Measurements from ENCODE around the gene PNKD. TPM values are rescaled to one million over a fixed set of nuclear protein-coding genes. Genes with fewer than 3 reads are reported as not detected.
"Not testable (repeated sequence)": the region's sequence is repeated elsewhere in the genome, so short reads cannot be mapped to it uniquely, and the experiment has no call there.

PNKD gene
- total and polyA plus RNA-seq, 2 experiments from 2014 or later, result 48.7 to 145 TPM

- peaks cover 37% of the 10 kb centered on the region for H3K4me1 ChIP-seq (ENCODE audit: insufficient read depth)
- no peaks in the 10 kb centered on the region for H3K27me3 ChIP-seq
- no peaks in the 10 kb centered on the region for H4K20me1 ChIP-seq (ENCODE audit: insufficient read depth, poor library complexity, severe bottlenecking)
- TF ChIP-seq CTCF (IDR thresholded peaks at IDR 0.05; ENCODE audit: poor library complexity) (no peak), EZH2phosphoT487 (IDR thresholded peaks at IDR 0.05; ENCODE audit: low read depth, severe bottlenecking, unreplicated experiment) (no peak), EZH2 (IDR thresholded peaks at IDR 0.05; ENCODE audit: borderline replicate concordance) (no peak)
- H2AFZ ChIP-seq, result no peak overlapping the region
- no peaks in the 10 kb centered on the region for H3K79me2 ChIP-seq
- DNase-seq (ENCODE audit: low spot score), result no peak
- WGBS (ENCODE audit: low lambda C conversion rate, missing lambda C conversion rate), result 77% methylated on average over 1 of the region's 1 CpG
- H3K9me2 ChIP-seq (replicated peaks; ENCODE audit: insufficient read depth), result no peaks in the 10 kb centered on the region
- H3K4me3 ChIP-seq, result no peak overlapping the region
- H3K4me2 ChIP-seq, result no peak overlapping the region
- H3K27ac ChIP-seq, result peak overlapping the region; percentile 96
- no peaks in the 10 kb centered on the region for H3K36me3 ChIP-seq (replicated peaks; ENCODE audit: insufficient read depth, low read depth)
- H3K9me3 ChIP-seq (ENCODE audit: low read depth), result no peaks in the 10 kb centered on the region
Observed at GRCh38 chr2:218313356-218313755, 43.0 kb downstream of the PNKD start.

GRCh38 chr2:218314764-218315163 is 44.4 kb downstream of the PNKD start:
- WGBS (ENCODE audit: low lambda C conversion rate, missing lambda C conversion rate), result 94% methylated on average over 4 of the region's 4 CpGs
- not testable (repeated sequence) for H2AFZ ChIP-seq; H3K4me2 ChIP-seq; H3K9me2 ChIP-seq (replicated peaks; ENCODE audit: insufficient read depth); H3K79me2 ChIP-seq; DNase-seq (ENCODE audit: low spot score); H3K36me3 ChIP-seq (replicated peaks; ENCODE audit: insufficient read depth, low read depth); H3K9me3 ChIP-seq (ENCODE audit: low read depth); H3K27me3 ChIP-seq; H3K27ac ChIP-seq; H3K4me3 ChIP-seq; H4K20me1 ChIP-seq (ENCODE audit: insufficient read depth, poor library complexity, severe bottlenecking)
- H3K4me1 ChIP-seq (ENCODE audit: insufficient read depth), result peaks cover 37% of the 10 kb centered on the region

GRCh38 chr2:218315397-218315796 is 45.1 kb downstream of the PNKD start:
- no peak for DNase-seq (ENCODE audit: low spot score)
- H3K4me2 ChIP-seq, result no peak overlapping the region
- H4K20me1 ChIP-seq (ENCODE audit: insufficient read depth, poor library complexity, severe bottlenecking), result no peaks in the 10 kb centered on the region
- no peak overlapping the region for H2AFZ ChIP-seq
- WGBS (ENCODE audit: low lambda C conversion rate, missing lambda C conversion rate), result 74% methylated on average over 8 of the region's 8 CpGs
- no peaks in the 10 kb centered on the region for H3K27me3 ChIP-seq
- peaks cover 31% of the 10 kb centered on the region for H3K4me1 ChIP-seq (ENCODE audit: insufficient read depth)
- H3K36me3 ChIP-seq (replicated peaks; ENCODE audit: insufficient read depth, low read depth), result no peaks in the 10 kb centered on the region
- H3K79me2 ChIP-seq, result no peaks in the 10 kb centered on the region
- H3K9me2 ChIP-seq (replicated peaks; ENCODE audit: insufficient read depth), result no peaks in the 10 kb centered on the region
- no peak for TF ChIP-seq CTCF (IDR thresholded peaks at IDR 0.05; ENCODE audit: poor library complexity)
- no peak for TF ChIP-seq EZH2 (IDR thresholded peaks at IDR 0.05; ENCODE audit: borderline replicate concordance)
- TF ChIP-seq EZH2phosphoT487 (IDR thresholded peaks at IDR 0.05; ENCODE audit: low read depth, severe bottlenecking, unreplicated experiment), result no peak
- peak overlapping the region; percentile 82 for H3K27ac ChIP-seq
- H3K4me3 ChIP-seq, result no peak overlapping the region
- H3K9me3 ChIP-seq (ENCODE audit: low read depth), result no peaks in the 10 kb centered on the region

GRCh38 chr2:218317303-218317630 is 46.9 kb downstream of the PNKD start:
- H2AFZ ChIP-seq, result no peak overlapping the region
- no peaks in the 10 kb centered on the region for H3K79me2 ChIP-seq
- no peaks in the 10 kb centered on the region for H3K36me3 ChIP-seq (replicated peaks; ENCODE audit: insufficient read depth, low read depth)
- no peak for TF ChIP-seq EZH2phosphoT487 (IDR thresholded peaks at IDR 0.05; ENCODE audit: low read depth, severe bottlenecking, unreplicated experiment)
- TF ChIP-seq EZH2 (IDR thresholded peaks at IDR 0.05; ENCODE audit: borderline replicate concordance), result no peak
- no peak for TF ChIP-seq CTCF (IDR thresholded peaks at IDR 0.05; ENCODE audit: poor library complexity)
- H3K9me3 ChIP-seq (ENCODE audit: low read depth), result no peaks in the 10 kb centered on the region
- H3K27me3 ChIP-seq, result no peaks in the 10 kb centered on the region
- H4K20me1 ChIP-seq (ENCODE audit: insufficient read depth, poor library complexity, severe bottlenecking), result no peaks in the 10 kb centered on the region
- DNase-seq (ENCODE audit: low spot score), result no peak
- no peak overlapping the region for H3K4me3 ChIP-seq
- no peaks in the 10 kb centered on the region for H3K9me2 ChIP-seq (replicated peaks; ENCODE audit: insufficient read depth)
- no peak overlapping the region for H3K4me2 ChIP-seq
- 67% methylated on average over 1 of the region's 1 CpG for WGBS (ENCODE audit: low lambda C conversion rate, missing lambda C conversion rate)
- H3K4me1 ChIP-seq (ENCODE audit: insufficient read depth), result peaks cover 18% of the 10 kb centered on the region
- H3K27ac ChIP-seq, result peak overlapping the region; percentile 82

Data from hepatocyte (in vitro differentiated cells).